Osteocyte (in vitro differentiated cells): Measurements from ENCODE around the gene LPAR1. TPM values are rescaled to one million over a fixed set of nuclear protein-coding genes. Genes with fewer than 3 reads are reported as not detected.

Experiments
- DNase-seq: peaks from one replicate; pipeline ENCODE4 v3.0.0; 2021; ENCODE audit warnings: mixed read lengths; ENCODE audit not compliant: unreplicated experiment; ENCODE audit errors: extremely low spot score
- H3K27ac Mint-ChIP-seq: one replicate; pipeline ENCODE4 v1.8.0; 2021; ENCODE audit warnings: mild to moderate bottlenecking, mixed read lengths; ENCODE audit not compliant: unreplicated experiment
- H3K27me3 Mint-ChIP-seq: one replicate; pipeline ENCODE4 v1.8.0; 2021; ENCODE audit warnings: mixed read lengths; ENCODE audit not compliant: unreplicated experiment
- H3K36me3 Mint-ChIP-seq: one replicate; pipeline ENCODE4 v1.8.0; 2021; ENCODE audit warnings: mixed read lengths; ENCODE audit not compliant: unreplicated experiment
- H3K4me1 Mint-ChIP-seq: one replicate; pipeline ENCODE4 v1.8.0; 2021; ENCODE audit warnings: mixed read lengths; ENCODE audit not compliant: unreplicated experiment
- H3K4me3 Mint-ChIP-seq: one replicate; pipeline ENCODE4 v1.8.0; 2021; ENCODE audit warnings: mild to moderate bottlenecking, moderate library complexity, mixed read lengths; ENCODE audit not compliant: unreplicated experiment
- H3K9me3 Mint-ChIP-seq: one replicate; pipeline ENCODE4 v1.8.0; 2021; ENCODE audit warnings: mixed read lengths; ENCODE audit not compliant: unreplicated experiment
- total RNA-seq: library from RNA; stranded (reverse); gene quantifications from 2 replicates; pipeline ENCODE4 v1.2.1, GENCODE V29; 2021
- TF ChIP-seq, protein P1 (sequence below): fragments of 200-600 bp; sonication (generic); IDR thresholded peaks from 2 replicates; pipeline ENCODE4 v1.5.0; 2021; ENCODE audit warnings: antibody characterized with exemption, mild to moderate bottlenecking, moderate library complexity

Gene LPAR1
- total RNA-seq, 1 donor from 2014 or later, result 120 TPM

DNA sequence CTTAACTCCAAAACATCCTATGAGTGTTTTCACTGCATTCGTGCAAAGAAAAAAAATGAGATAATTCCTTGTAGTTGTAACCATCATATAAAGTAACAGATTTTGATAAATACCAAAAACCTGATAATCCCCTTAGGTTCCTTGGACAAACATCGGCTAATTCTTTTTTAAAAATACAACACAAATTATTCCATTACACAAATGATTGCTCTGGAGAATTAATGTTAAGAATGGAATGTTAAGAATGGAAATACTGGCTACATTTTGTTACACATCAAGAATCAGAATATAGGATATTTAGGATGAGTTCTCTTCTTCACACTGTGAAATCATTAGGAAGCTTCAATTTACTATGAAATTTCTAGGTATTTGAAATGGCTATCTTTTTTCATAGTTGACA lies 139.4 kb downstream of the LPAR1 start:
- DNase-seq, result no peak
- Mint-ChIP-seq H3K36me3 (peaks cover 34% of the 10 kb centered on the region), H3K9me3 (peaks cover 17% of the 10 kb centered on the region), H3K27me3 (no peaks in the 10 kb centered on the region), H3K27ac (peak overlapping the region; percentile 85), H3K4me1 (peaks cover 74% of the 10 kb centered on the region), H3K4me3 (no peak overlapping the region)
- TF ChIP-seq, protein P1, sequence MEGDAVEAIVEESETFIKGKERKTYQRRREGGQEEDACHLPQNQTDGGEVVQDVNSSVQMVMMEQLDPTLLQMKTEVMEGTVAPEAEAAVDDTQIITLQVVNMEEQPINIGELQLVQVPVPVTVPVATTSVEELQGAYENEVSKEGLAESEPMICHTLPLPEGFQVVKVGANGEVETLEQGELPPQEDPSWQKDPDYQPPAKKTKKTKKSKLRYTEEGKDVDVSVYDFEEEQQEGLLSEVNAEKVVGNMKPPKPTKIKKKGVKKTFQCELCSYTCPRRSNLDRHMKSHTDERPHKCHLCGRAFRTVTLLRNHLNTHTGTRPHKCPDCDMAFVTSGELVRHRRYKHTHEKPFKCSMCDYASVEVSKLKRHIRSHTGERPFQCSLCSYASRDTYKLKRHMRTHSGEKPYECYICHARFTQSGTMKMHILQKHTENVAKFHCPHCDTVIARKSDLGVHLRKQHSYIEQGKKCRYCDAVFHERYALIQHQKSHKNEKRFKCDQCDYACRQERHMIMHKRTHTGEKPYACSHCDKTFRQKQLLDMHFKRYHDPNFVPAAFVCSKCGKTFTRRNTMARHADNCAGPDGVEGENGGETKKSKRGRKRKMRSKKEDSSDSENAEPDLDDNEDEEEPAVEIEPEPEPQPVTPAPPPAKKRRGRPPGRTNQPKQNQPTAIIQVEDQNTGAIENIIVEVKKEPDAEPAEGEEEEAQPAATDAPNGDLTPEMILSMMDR, result no peak

DNA sequence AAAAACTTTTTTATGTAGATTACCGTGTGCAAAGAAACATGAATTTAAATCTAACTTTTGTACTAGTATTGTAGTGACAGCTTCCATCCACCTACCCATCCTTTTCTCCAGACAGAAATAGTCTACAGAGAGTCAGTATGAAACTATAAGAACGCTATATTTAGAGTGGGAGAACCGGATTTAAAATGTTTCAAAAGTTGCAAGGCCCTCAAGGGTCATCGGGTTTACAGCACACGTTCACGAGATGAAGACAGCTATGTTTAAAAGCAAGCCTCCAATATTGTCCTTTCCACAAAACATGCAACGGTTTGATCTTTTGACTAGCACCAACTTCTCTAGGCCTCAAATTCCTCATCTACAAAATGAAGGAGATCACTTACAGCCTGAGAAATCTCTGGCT lies 139.9 kb downstream of the LPAR1 start:
- Mint-ChIP-seq H3K9me3 (peaks cover 14% of the 10 kb centered on the region), H3K27me3 (no peaks in the 10 kb centered on the region), H3K4me3 (no peak overlapping the region), H3K36me3 (peaks cover 28% of the 10 kb centered on the region), H3K27ac (peak overlapping the region; percentile 85), H3K4me1 (peaks cover 78% of the 10 kb centered on the region)
- TF ChIP-seq, protein P1, result no peak
- DNase-seq, result no peak

DNA sequence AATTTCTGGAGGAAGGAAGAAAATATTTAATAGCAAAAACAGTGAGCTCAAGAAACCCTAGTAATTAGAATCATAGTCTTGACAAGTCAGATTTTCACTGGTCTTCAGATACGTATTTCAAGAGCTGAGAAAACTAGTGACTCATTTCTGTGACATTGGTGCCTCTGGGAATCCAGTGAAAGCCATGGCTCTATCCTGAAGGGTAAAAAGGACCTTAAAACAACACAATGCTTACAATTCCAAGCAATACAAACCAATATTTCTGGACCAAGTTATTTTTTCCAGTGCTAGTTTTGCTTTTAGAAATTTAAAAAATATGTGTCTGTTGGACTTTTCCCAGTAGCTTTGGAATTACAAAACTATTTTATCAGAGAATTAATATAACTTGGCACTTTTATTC lies 140.3 kb downstream of the LPAR1 start:
- Mint-ChIP-seq H3K4me1 (peaks cover 82% of the 10 kb centered on the region), H3K27ac (peak overlapping the region; percentile 85)
- no peak for DNase-seq

DNA sequence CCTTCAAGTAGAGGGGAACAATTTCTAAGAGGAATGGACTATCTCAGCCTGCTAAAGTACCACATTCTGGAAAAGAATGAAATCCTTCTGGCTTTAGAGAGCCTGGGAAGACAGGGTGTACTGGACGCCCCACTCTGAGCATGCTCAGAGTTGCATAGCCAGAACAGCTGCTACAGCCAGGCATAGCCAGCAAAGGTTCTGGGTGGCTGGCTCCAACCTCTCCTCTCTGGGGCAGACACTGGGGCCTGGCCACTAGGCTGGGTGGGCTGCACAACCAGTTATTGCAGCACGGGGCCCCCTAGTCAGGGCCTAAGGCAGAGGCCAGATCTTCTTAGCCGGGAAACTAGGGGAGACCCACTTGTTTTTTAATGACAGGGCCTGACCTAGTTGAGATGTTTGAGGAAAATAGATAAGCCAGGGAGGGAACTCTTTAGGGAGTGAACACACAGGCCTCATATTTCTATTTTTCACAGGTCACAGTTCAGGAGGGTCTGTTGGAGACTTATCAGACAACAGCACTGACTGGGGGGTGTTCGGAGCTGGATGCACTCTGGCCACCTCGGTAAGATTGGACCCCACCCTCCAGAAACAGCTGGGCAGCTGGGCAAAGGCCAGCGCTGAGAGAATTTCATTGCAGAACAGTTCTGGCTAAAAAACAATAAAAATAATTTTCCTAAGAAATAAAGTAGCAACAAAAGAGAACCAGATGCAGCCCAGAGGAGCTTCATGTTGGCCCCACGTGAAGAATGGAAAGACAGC lies 142.9 kb downstream of the LPAR1 start:
- Mint-ChIP-seq H3K27ac (peak overlapping the region; percentile 68), H3K4me1 (peaks cover 84% of the 10 kb centered on the region), H3K36me3 (peaks cover 21% of the 10 kb centered on the region), H3K4me3 (no peak overlapping the region), H3K27me3 (no peaks in the 10 kb centered on the region), H3K9me3 (peaks cover 8% of the 10 kb centered on the region)
- DNase-seq, result no peak
- TF ChIP-seq, protein P1, result no peak

More for the DNA sequence above, 140.3 kb downstream of the LPAR1 start:
- peaks cover 10% of the 10 kb centered on the region for H3K9me3 Mint-ChIP-seq
- H3K27me3 Mint-ChIP-seq, result no peaks in the 10 kb centered on the region
- TF ChIP-seq, protein P1, result no peak
- no peak overlapping the region for H3K4me3 Mint-ChIP-seq
- peaks cover 24% of the 10 kb centered on the region for H3K36me3 Mint-ChIP-seq

DNA sequence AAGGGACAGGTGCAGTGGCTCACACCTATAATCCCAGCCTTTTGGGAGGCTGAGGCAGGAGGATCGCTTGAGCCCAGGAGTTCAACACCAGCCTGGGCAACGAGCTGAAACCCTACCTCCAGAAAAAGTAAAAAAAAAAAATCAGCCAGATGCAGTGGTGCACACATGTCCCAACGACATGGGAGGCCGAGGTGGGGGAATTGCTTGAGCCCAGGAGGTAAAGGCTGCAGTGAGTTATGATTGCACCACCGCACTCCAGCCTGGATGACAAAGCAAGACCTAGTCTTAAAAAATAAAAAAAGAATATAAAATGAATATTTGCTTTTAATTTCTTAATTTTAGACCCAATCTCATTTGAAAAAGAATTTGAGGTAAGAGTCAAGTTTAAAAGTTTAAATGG lies 143.5 kb downstream of the LPAR1 start:
- Mint-ChIP-seq H3K27me3 (no peaks in the 10 kb centered on the region), H3K9me3 (peaks cover 8% of the 10 kb centered on the region), H3K27ac (peak overlapping the region; percentile 33), H3K36me3 (peaks cover 21% of the 10 kb centered on the region), H3K4me1 (peaks cover 84% of the 10 kb centered on the region), H3K4me3 (no peak overlapping the region)
- TF ChIP-seq, protein P1, result no peak
- DNase-seq, result no peak
